ENCODE measurements around the gene WAS. TPM values are rescaled to one million over a fixed set of nuclear protein-coding genes. Genes with fewer than 3 reads are reported as not detected.

The WAS gene
- polyA plus RNA-seq, 2 donors, result 1.7 to 1.8 TPM

Other genes starting within 250 kb of the WAS start
- gene SLC38A5, start 213.5 kb upstream of the WAS start, polyA plus RNA-seq, result 10 to 100 TPM; 16.3 to 22.1 TPM
- 10 to 100 TPM; 31.1 to 36.3 TPM for gene FTSJ1, start 207.6 kb upstream of the WAS start, polyA plus RNA-seq
- gene PORCN, start 174.8 kb upstream of the WAS start, polyA plus RNA-seq, result 10 to 100 TPM; 15.6 to 16.8 TPM
- 100 to 1,000 TPM; 151 to 179 TPM for gene EBP, start 162.0 kb upstream of the WAS start, polyA plus RNA-seq
- 1 to 10 TPM; 5.1 to 6.9 TPM for gene TBC1D25, start 144.1 kb upstream of the WAS start, polyA plus RNA-seq
- 100 to 1,000 TPM; 134 to 205 TPM for gene RBM3, start 109.3 kb upstream of the WAS start, polyA plus RNA-seq
- gene WDR13, start 86.3 kb upstream of the WAS start, polyA plus RNA-seq, result 10 to 100 TPM; 90.1 to 96.8 TPM
- 1 to 10 TPM; 5.6 to 5.8 TPM for gene SUV39H1, start 12.9 kb downstream of the WAS start, polyA plus RNA-seq
- gene GLOD5, start 77.9 kb downstream of the WAS start, polyA plus RNA-seq, result under 1 TPM; 0.15 to 0.26 TPM
- under 1 TPM in 1 of 2 donors, not detected in 1; 0.09 TPM for gene GATA1, start 102.8 kb downstream of the WAS start, polyA plus RNA-seq
- 10 to 100 TPM; 36.0 to 79.0 TPM for gene HDAC6, start 118.3 kb downstream of the WAS start, polyA plus RNA-seq
- gene ERAS, start 142.7 kb downstream of the WAS start, polyA plus RNA-seq, result under 1 TPM; 0.05 to 0.10 TPM
- under 1 TPM; 0.08 to 0.31 TPM for gene PCSK1N, start 151.8 kb downstream of the WAS start, polyA plus RNA-seq
- gene TIMM17B, start 214.0 kb downstream of the WAS start, polyA plus RNA-seq, result 10 to 100 TPM; 34.2 to 45.0 TPM
- gene PQBP1, start 214.1 kb downstream of the WAS start, polyA plus RNA-seq, result 100 to 1,000 TPM in 1 of 2 donors, 10 to 100 TPM in 1; 72.2 to 102 TPM
- 10 to 100 TPM in 1 of 2 donors, 1 to 10 TPM in 1; 6.9 to 22.1 TPM for gene SLC35A2, start 227.8 kb downstream of the WAS start, polyA plus RNA-seq
- 1 to 10 TPM; 2.6 to 3.7 TPM for gene PIM2, start 235.2 kb downstream of the WAS start, polyA plus RNA-seq